GM21528 (cell line): ENCODE measurements around the gene FBXW8.

Experiments
- ATAC-seq: cut with Tn5 transposase; IDR thresholded peaks from one replicate; pipeline ENCODE4 v1.9.1; 2021; ENCODE audit warnings: mild to moderate bottlenecking, moderate library complexity; ENCODE audit not compliant: unreplicated experiment, low FRiP score

Gene FBXW8

DNA sequence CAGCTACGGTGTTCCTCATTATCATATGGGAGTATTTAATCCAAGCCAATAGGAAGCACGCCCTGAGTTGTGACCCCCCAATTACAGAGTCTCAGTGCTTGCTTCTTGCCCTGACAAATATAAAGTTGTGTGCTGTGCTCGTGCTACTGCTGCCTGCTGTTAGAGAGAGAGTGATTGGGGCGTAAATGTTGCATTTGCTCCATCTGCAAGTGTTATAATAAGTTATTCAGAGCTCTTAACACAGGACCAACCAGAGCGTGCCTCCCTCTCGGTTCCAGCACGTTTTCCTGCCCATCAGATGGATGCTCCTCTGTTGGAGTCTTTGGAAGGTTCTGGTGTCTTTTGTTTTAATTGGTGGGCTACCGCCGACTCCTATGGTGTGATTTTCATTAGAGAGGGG lies 107.1 kb downstream of the FBXW8 start:
- no peak for ATAC-seq

DNA sequence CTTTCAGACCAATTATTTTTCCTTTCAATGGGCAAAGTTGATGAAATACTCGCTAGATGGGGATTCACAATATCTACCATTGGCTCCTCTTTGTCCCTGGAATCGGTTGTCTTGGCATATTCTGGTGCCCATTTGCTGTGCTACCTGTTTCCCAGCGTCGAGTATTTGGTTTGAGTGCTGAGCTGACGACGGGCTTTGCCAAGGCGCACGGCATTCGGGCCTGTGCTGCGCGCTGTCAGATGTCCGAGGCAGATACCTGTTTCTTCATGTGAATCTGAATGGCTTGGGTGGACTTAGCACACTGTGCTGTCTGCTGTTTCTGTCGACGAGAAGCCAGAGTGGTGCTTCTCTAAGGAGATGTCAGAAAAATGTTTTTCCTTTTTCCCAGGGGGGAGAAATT lies 107.5 kb downstream of the FBXW8 start:
- ATAC-seq = no peak

DNA sequence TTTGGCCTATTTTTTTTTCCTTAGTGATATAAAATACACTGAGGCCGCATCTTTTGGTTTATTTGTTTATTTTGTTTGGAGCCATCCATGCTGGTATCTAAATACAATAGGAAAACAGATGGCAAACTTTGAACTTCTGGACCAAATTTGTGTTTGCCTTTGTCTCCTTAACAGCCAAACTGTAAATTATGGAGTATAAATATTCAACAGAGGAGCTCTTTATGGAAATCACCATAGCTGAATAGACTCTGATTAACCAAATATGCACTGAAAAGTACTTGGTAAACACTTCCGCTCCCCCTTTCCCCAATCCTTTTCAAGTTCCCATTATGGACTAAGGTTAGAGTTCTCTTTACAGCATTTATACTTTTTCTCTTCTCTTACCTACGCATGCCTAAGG lies 107.9 kb downstream of the FBXW8 start:
- no peak for ATAC-seq

DNA sequence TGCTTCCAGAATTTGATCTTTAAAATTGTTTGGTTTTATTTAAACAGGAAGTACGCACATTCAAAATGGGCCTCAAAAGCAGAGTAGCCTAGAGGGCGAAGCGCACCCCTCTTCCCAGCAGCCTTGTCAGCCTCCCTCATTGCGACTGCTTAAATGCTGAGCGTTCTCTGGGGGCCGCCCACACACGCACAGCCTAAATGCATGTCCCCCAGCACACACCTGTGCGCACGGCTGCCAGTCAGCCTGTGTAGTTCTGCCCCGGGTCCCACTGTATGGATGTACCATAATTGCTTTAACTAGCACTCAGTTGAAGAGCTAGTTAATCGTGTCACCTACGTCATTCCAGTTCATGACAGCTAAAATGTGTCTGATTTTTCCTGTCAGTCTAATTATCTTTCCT lies 109.1 kb downstream of the FBXW8 start:
- no peak for ATAC-seq

DNA sequence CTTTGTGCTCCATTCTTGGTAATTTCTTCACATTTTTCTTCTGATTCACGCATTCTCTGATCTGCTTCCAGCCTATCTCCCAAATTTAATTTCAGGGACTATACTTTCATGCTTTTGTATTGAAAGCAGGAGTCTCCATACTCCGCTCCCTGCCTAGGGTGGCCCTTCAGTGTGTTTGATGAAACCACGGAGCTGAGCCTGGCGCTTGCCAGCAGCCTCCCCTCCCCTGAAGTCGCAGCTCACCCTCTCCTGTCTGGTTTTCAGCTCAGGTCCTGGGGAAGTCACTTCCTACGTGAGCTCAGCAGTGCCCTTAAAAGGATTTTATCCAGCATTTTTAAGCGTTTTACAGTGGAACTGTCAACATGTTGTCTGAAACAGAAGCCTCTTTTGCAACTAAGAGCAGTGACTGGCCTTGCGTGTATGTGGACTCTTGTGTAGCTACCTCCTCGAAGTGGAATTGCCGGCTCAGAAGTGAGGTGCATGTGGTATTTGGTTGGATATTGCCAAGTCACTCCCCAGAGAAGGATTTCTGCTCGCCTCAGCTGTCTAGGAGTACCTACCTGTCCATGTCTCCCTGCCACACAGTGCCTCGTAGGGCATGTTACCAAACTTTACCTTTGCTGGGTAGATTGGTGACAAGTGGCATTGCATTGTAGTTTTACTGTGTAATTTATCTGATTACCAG lies 109.9 kb downstream of the FBXW8 start:
- no peak for ATAC-seq

DNA sequence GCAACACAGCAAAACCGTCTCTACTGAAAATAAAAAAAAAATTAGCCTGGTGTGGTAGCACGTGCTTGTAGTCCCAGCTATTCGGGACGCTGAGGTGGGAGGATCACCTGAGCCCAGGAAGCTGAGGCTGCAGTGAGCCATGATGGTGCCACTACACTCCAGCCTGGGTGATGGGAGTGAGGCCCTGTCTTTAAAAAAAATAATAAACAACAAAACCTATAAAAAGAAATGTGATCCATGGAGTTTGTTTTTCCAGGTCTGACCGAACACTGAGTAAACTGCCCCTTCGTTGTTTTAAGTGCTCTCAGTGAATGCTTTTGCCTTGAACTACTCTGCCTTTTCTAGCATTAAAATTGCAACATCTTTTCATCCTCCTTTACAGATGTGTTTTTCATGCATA lies 111.7 kb downstream of the FBXW8 start:
- no peak for ATAC-seq

DNA sequence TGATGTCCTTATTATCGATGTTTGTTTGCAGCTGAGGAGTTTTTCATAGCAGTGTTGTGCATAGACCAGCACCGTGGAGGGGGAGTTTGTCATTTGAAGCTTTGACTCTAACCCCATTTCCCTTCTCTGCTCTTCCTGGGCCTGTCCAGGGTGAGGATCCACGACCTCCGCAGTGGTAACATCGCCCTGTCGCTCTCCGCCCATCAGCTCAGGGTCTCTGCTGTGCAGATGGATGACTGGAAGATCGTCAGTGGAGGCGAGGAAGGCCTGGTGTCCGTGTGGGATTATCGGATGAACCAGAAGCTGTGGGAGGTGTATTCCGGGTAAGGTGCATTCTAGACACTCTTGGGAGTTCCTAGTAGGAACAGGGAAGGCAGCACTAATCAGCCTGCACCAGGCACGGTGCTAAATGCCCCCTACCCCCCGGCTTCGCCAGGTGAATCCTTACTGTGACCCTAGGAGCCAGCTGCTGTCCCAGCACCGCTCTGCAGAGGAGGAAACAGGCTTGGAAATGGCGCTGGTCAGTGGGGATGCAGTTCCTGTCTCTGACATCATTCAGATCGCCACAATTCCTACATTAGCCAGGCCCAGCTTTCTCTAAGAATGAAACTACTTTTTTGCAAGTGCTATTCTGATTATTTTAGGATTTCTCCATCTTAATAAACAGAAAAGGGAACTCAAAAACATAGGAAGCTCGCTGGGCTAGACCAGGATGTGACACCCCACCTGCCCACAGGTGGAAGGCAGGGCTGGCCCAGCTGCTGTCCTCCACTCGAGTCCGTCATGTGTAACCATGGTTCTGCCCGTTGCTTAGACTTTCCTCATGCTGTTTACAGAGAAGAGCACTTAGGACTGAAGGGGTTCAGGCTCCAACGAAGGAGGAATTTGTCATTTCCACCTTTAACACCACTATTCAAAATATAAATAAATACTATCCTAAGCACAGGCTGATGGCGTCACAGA lies 113.5 kb downstream of the FBXW8 start:
- no peak for ATAC-seq

DNA sequence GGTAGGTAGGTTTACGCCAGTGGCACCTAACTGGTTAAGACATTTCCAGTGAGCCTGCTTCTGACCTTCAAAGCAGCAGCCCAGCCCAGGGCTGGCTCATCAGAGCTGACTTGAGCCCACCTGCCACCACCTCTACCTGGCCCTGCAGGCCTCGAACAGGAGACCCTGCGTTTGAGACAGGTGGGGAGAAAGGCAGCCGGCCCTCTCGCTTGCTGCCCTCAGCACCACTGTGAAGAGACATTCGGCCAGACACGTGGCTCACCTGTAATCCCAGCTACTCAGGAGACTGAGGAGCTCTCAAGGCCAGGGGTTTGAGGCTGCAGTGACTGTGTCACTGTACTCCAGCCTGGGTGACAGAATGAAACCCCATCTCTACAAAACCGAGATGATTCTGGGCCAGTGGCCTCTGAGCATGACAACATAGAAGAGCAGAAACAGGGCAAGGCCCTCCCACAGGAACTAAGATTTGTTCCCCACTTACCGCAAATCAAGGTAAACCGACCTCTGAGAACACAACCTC lies 114.3 kb downstream of the FBXW8 start:
- ATAC-seq = no peak

DNA sequence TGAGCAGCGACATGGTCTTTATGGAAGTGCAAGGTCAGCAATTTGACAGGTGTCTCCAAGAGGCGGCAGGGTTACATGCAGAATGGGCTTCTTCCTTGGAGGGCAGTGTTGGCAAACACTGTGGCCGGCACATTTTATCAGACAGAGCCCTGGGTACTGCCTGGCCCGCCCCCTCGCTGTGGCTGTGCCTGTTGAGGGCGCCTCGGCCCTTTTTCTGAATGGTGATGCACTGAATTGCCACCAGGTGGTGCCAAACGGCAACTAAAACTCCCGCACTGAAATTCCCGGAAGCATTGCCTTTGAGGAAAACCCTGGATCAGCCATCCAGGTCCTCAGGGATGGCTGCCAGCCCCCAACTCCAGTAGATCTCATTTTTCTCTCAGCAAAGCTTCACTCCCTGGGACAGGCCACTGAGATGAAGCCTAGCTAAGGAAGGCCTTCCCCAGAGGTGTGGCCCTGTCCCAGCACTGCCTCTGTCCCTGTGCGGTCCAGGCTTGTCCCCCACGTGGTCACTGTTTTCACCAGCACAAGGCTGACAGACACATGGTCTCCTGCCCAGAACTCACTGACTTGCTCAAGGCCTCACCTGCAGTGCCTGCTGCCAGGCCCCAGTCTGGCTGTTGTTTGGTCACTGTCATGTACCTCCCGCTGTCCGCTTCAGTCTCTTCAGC lies 114.9 kb downstream of the FBXW8 start:
- peak; percentile 64 for ATAC-seq

DNA sequence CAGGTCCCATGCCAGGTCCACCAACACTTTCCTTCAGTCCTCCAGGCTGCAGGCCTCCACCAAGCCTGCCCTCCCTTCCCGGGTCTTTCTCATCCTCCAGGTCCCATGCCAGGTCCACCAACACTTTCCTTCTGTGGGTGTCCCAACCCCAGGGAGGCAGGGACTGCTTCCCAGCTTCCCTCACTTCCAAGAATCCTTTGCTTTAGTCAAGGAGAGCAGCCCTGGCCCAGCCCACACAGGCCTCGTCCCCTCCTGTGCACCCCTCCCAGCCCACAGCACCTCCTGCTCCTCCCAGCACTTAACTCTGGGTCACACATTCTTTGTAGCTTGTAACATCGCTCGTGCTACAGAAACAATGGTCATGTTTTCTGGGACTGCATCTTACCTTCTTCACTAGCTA lies 115.6 kb downstream of the FBXW8 start:
- ATAC-seq = no peak

DNA sequence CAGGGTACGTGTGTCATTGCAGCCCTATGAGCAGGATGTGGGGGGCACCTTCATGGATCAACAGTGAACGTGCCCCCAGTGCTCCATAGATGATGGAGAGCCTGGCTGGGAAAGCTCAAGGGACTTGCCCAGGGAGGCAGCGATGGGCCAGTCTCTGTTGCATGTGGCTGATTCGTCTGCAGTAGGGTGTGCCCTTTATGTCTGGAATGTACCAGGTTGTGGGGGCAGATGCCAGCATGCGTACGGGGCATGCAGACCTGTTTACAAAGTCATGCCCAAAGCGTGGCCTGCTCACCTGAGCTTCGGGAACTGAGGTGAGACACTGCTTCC lies 116.1 kb downstream of the FBXW8 start:
- no peak for ATAC-seq

DNA sequence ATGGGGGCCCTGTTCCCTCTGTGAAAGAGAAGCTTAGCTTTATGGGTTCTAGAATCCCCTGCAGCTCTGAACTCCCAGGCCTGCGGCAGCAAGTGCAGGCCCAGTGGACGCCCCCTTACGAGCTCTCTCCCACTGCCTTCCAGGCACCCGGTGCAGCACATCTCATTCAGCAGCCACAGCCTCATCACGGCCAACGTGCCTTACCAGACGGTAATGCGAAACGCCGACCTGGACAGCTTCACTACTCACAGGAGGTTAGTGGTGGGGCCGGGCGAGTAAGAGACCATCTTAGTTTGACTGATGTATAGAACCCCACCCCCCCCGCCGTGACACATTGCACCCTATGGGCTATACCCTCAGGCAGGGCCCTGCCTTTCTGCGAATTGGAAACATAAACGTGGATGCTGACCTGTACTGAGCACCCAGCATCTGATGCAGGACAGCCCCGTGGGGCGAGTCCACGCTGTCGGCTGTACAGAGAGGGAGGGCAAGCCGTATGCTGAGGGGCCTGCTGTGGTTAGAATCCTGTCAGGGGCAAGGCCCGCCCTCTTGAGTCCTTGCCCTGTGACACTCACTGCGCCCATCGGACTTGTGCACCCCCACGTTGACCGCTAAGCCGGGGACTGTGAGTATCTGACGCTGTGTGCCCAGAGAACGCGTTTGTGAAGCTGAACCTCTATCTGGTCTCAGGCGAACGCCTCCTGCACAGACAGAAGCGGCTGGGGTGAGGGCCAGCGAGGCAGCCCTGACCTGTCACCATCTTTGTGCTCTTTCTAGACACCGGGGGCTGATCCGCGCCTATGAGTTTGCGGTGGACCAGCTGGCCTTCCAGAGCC lies 116.7 kb downstream of the FBXW8 start:
- ATAC-seq = no peak

DNA sequence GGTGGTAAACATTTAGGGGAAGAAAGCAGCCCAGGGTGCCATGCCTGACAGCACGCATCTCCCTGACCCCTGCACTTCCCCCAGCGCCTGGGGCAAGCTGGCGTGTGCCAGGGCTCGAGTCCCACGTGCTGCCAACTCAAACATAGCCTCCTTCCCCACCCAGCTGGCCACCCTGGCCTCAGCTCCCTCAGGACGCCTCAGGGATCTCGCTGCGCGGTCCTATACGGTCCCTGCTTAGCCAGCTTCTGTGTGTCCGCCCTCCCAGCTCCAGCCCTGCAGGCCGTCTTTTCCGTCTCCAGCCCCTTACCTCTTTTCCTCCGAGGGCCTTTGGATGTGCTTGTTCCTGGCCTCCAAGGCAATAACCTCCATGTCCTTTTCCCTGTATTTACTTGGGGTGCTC lies 117.5 kb downstream of the FBXW8 start:
- ATAC-seq = no peak

DNA sequence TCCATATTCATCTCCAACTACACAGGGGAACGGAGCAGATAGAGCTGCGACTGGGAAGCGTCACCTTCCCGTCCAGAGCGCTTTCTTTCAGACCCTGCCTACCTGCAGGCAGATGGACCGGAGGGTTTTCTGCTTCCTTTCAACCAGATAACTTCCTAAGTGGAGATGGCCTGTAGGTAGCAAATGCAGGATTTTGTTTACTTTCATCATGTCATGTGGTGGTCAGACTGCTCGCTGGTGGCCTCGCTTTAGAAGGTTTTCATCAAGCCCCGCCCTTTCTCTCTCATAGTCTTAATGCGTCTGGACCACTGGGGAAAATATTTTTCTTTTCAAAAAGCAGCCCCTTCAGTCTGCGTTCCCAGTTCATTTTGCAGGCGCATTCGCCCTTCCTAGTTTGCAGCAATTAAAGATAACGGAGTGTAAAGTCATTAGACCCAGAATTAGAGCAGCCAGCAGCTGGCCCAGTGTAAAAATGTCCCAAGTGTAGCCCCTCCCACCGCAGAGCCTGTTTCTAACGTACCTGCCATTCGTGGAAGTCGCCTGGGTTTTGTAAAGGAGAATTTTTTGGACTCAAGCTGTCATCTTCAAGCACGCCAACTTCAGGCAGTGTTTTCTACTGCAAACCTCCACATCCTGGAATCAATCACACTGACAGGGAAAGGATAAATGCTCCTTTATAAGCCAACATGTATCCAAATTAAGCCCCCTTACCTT lies 119.6 kb downstream of the FBXW8 start:
- ATAC-seq = no peak

DNA sequence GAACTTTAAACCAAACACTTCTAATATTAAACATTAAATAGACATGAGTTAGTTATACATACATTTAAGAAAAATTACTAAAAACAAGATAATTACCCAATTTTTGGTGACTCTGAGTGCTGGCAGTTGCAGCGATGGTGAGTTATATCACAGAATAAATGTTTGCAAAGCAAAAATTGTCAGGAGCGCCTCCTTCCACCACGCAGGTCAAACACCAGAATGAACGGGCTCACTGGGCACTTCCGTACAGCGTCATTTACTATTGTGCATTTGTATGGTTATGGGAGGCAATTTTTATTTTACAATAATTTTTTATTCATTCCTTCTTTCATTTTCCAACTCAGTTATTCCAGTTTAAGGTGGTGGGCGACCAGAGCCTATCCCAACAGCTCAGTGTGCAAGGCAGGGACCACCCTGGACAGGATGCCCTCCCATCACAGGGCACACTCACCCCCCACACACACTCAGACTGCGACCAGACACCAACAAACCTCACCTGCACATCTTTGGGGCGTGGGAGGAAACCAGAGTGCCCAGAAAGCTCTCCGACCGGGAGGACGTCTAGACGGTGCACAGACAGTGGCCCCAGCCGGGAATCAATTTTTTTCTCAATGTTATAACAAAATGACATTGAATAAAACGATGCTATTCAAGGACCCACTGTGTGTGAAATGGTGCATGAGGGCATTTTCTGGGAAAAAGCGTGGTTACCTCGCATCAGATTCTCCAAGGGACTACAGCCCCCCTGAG lies 121.3 kb downstream of the FBXW8 start:
- no peak for ATAC-seq

DNA sequence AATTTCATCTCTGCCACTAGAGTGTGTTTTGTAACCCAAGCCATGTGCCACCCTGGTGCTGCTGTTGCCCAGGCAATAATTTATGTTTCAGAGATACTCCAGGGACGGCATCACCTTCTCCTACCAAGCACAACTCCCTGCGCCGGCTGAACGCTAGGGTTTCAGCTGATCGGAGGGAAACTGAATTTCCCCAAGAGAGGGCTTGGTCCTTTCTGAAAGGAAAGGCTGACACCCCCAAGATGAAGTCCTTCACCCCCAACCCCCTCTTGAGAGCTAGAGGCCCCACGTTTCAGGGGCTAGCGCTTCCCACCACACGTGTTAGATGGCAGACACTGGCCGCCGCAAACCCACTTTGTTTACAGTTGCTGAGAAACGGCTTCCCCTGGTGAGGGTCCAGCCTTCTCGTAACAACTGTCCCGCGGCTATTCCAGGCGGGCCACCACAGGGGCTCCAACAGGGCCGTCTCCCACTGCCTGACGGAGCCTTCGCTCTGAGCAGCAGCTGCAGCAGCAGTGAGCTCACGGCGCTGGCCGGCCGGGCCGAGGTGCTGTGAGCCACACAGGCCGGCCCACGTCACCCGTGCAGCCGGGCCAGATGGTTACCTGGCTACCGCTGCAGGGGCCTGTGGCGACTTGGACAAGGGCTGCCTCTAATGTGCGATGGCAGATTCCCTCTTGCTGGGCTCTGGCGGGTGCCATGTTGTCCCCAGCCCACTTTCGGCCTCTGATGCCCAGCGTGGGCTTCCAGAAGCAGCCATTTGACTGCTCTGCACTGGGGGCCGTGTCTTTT lies 122.0 kb downstream of the FBXW8 start:
- no peak for ATAC-seq

DNA sequence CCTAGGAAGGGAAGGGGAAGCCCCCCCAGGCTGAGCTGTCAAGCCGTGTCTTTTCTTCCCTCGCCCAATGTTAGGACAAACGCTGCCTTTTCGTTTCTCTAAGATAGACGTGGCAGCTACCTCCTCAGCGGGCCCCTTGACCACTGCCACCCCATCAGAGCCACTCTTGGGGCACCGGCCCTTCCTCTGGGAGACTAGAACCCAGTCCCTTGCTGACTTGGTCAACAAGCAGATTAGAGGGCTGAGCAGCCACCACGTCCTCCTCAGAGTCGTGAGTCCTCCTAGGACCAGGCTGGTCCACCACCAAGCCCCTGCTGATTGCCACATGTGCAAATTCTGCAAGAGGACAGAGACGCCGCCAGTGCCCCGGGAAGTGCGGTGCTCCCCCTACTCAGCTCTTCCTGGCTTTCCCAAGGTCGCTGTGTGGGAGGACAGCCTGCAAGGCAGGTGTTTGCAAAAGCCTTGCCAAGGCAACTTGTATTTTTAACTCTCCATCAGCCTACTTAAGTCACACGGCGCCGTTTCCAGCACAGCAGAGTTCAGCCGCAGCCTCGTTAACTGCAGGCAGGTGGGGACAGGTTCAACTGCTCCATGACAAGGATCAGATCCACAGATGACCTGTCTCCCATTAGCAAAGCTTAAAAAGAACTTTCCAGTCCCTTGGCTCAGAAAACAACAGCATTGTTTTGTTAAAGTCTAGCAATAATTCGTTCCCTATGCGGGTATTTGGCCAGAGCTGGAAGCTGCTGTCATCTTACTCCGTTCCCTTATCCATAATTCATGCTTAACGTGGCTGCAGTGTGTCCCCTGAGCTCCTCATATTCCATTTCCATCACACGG lies 122.9 kb downstream of the FBXW8 start:
- no peak for ATAC-seq
